H1 (cell line): ENCODE measurements around the gene POLE2. TPM values are rescaled to one million over a fixed set of nuclear protein-coding genes. Genes with fewer than 3 reads are reported as not detected.

Experiments
- CTCF ChIA-PET: fragments of 300-600 bp; sonication (Branson Sonifier 250); formaldehyde crosslinking; loops from one replicate; lab custom pipeline; 2021; ENCODE audit not compliant: partially characterized antibody; lab: Charles Lee
- POLR2A ChIA-PET: fragments of 300-600 bp; sonication (Branson Sonifier 250); formaldehyde crosslinking; loops from one replicate; lab custom pipeline; 2021; ENCODE audit warnings: inconsistent platforms; ENCODE audit not compliant: partially characterized antibody; lab: Charles Lee
- DNase-seq, 2 experiments: peaks; one replicate each; pipeline versions ENCODE4 v3.0.0 to v3.0.0-alpha.2; 2010 to 2022; ENCODE audit warnings: low spot score in 2 of 2, low read depth in 1 of 2, mixed read lengths in 1 of 2
- FAIRE-seq: peaks from 2 replicates; lab custom pipeline; 2011; peaks lifted over from hg19 to GRCh38; lab: Jason Lieb, UNC
- H2AFZ ChIP-seq: 2 replicates; pipeline ENCODE4 v1.8.1; 2012; ENCODE audit warnings: low read length, inconsistent platforms
- H2AK5ac ChIP-seq: 2 replicates; pipeline ENCODE4 v1.6.1; 2013; ENCODE audit warnings: low read depth, low read length
- H2BK120ac ChIP-seq: replicated peaks from 2 replicates; pipeline ENCODE3; 2013; ENCODE audit warnings: low read depth, low read length, inconsistent platforms
- H2BK12ac ChIP-seq: 2 replicates; pipeline ENCODE4 v1.6.1; 2013; ENCODE audit warnings: low read depth, low read length
- H2BK15ac ChIP-seq: 2 replicates; pipeline ENCODE4 v1.6.1; 2013; ENCODE audit warnings: low read length
- H2BK20ac ChIP-seq: 2 replicates; pipeline ENCODE4 v1.6.1; 2013; ENCODE audit warnings: low read length
- H2BK5ac ChIP-seq: 2 replicates; pipeline ENCODE4 v1.6.1; 2013; ENCODE audit warnings: low read depth, low read length
- H3K14ac ChIP-seq: 2 replicates; pipeline ENCODE4 v1.6.1; 2013; ENCODE audit warnings: inconsistent platforms; ENCODE audit not compliant: insufficient read length
- H3K18ac ChIP-seq: 2 replicates; pipeline ENCODE4 v1.6.1; 2013; ENCODE audit warnings: low read length; ENCODE audit errors: extremely low read depth
- H3K23ac ChIP-seq: 2 replicates; pipeline ENCODE4 v1.6.1; 2013; ENCODE audit warnings: inconsistent platforms; ENCODE audit not compliant: insufficient read length
- H3K23me2 ChIP-seq: 2 replicates; pipeline ENCODE4 v1.6.1; 2013; ENCODE audit warnings: low read depth, low read length
- H3K27ac ChIP-seq: 2 replicates; pipeline ENCODE4 v1.6.1; 2011; ENCODE audit warnings: low read depth, low read length, inconsistent platforms
- H3K27me3 ChIP-seq, 4 experiments: replicated peaks in 1 of 4; 1 replicate in 1 of 4; 2 replicates in 3 of 4; pipeline versions ENCODE4 v1.6.1 to v1.8.1; 2011 to 2013; ENCODE audit warnings: low read length in 3 of 4, mild to moderate bottlenecking in 3 of 4, inconsistent platforms in 2 of 4, mixed read lengths in 2 of 4, moderate library complexity in 1 of 4; ENCODE audit not compliant: control insufficient read depth in 3 of 4, insufficient read depth in 3 of 4; ENCODE audit errors: extremely low read depth in 1 of 4
- H3K36me3 ChIP-seq, 4 experiments: 2 replicates each; pipeline versions ENCODE4 v1.6.1 to v1.8.1; 2011 to 2013; ENCODE audit warnings: mild to moderate bottlenecking in 4 of 4, low read length in 3 of 4, moderate library complexity in 2 of 4, control low read depth in 1 of 4, inconsistent platforms in 1 of 4; ENCODE audit not compliant: insufficient read depth in 4 of 4, control insufficient read depth in 2 of 4
- H3K4ac ChIP-seq: replicated peaks from 2 replicates; pipeline ENCODE3; 2013; ENCODE audit warnings: low read length, low read depth, mixed read lengths, inconsistent platforms; ENCODE audit not compliant: insufficient read length
- H3K4me1 ChIP-seq, 4 experiments: replicated peaks in 1 of 4; 1 replicate in 1 of 4; 2 replicates in 3 of 4; pipeline versions ENCODE4 v1.6.1 to v1.8.1; 2011 to 2013; ENCODE audit warnings: low read length in 3 of 4, inconsistent platforms in 2 of 4, mixed read lengths in 1 of 4; ENCODE audit not compliant: insufficient read depth in 4 of 4, control insufficient read depth in 3 of 4
- H3K4me2 ChIP-seq, 2 experiments: 2 replicates each; pipeline versions ENCODE4 v1.6.1 to v1.8.1; 2011 to 2013; ENCODE audit warnings: low read depth in 2 of 2, low read length in 2 of 2, control low read depth in 1 of 2, inconsistent platforms in 1 of 2, mild to moderate bottlenecking in 1 of 2; ENCODE audit not compliant: insufficient read depth in 1 of 2
- H3K4me3 ChIP-seq, 4 experiments: fragments of 200-600, 300-600 bp in 1 of 4; sonication (generic), shearing (Covaris generic), sonication (Bioruptor Twin) in 1 of 4; 2 replicates each; pipeline versions ENCODE4 v1.5.1 to v1.8.1; 2011 to 2016; ENCODE audit warnings: low read length in 4 of 4, low read depth in 3 of 4, control low read depth in 2 of 4, inconsistent platforms in 2 of 4, mild to moderate bottlenecking in 2 of 4, mixed read lengths in 1 of 4, moderate library complexity in 1 of 4; ENCODE audit not compliant: insufficient read depth in 2 of 4; ENCODE audit errors: extremely low read depth in 1 of 4
- H3K56ac ChIP-seq: replicated peaks from 2 replicates; pipeline ENCODE3; 2013; ENCODE audit warnings: low read depth, mild to moderate bottlenecking, mixed read lengths, low read length, inconsistent platforms; ENCODE audit not compliant: insufficient read length
- H3K79me1 ChIP-seq: 2 replicates; pipeline ENCODE4 v1.6.1; 2013; ENCODE audit warnings: low read depth, low read length, control low read depth
- H3K79me2 ChIP-seq, 2 experiments: 2 replicates each; pipeline versions ENCODE4 v1.6.1 to v1.8.1; 2012 to 2013; ENCODE audit warnings: low read length in 2 of 2, mild to moderate bottlenecking in 2 of 2, inconsistent platforms in 1 of 2; ENCODE audit not compliant: insufficient read depth in 2 of 2, control insufficient read depth in 1 of 2
- H3K9ac ChIP-seq, 4 experiments: replicated peaks in 1 of 4; 1 replicate in 1 of 4; 2 replicates in 3 of 4; pipeline versions ENCODE4 v1.6.1 to v1.8.1; 2011 to 2013; ENCODE audit warnings: low read depth in 3 of 4, low read length in 3 of 4, control low read depth in 2 of 4, mild to moderate bottlenecking in 2 of 4, moderate library complexity in 2 of 4, inconsistent platforms in 1 of 4; ENCODE audit errors: extremely low read depth in 1 of 4
- H3K9me3 ChIP-seq, 2 experiments: 2 replicates each; pipeline versions ENCODE4 v1.6.1 to v1.8.1; 2012 to 2013; ENCODE audit warnings: mild to moderate bottlenecking in 2 of 2, moderate library complexity in 2 of 2, control low read depth in 1 of 2, inconsistent platforms in 1 of 2, low read depth in 1 of 2, low read length in 1 of 2, mixed read lengths in 1 of 2; ENCODE audit not compliant: insufficient read depth in 2 of 2
- H4K20me1 ChIP-seq, 2 experiments: replicated peaks in 1 of 2; 2 replicates each; pipeline versions ENCODE3 to v1.8.1; 2011 to 2013; ENCODE audit warnings: inconsistent platforms in 2 of 2, low read length in 2 of 2, mild to moderate bottlenecking in 1 of 2; ENCODE audit not compliant: insufficient read depth in 2 of 2, control insufficient read depth in 1 of 2
- H4K5ac ChIP-seq: 2 replicates; pipeline ENCODE4 v1.6.1; 2013; ENCODE audit warnings: low read length, low read depth, mixed read lengths, inconsistent platforms; ENCODE audit not compliant: insufficient read length
- H4K8ac ChIP-seq: 2 replicates; pipeline ENCODE4 v1.8.0; 2013; ENCODE audit warnings: mild to moderate bottlenecking, moderate library complexity, low read length, inconsistent platforms; ENCODE audit not compliant: insufficient read depth; ENCODE audit errors: extremely low read depth
- H4K91ac ChIP-seq: replicated peaks from 2 replicates; pipeline ENCODE3; 2013; ENCODE audit warnings: low read length, mixed read lengths, inconsistent platforms; ENCODE audit not compliant: insufficient read length
- BRCA1 ChIP-seq: IDR thresholded peaks from 2 replicates; pipeline ENCODE4 v1.6.1; 2012; ENCODE audit warnings: low read depth, low read length, improper control_type of control experiment
- CBX8 ChIP-seq: fragments of 300-800, 300-1000 bp; sonication (generic); IDR thresholded peaks from 2 replicates; pipeline ENCODE4 v1.7.1; 2016; ENCODE audit warnings: low read depth, low read length, borderline replicate concordance
- POLR2A ChIP-seq, 2 experiments: IDR thresholded peaks; 1 replicate in 1 of 2; 2 replicates in 1 of 2; pipeline ENCODE4 v1.6.1; 2011; ENCODE audit warnings: low read depth in 2 of 2, low read length in 2 of 2, mild to moderate bottlenecking in 2 of 2; ENCODE audit errors: control extremely low read depth in 1 of 2
- RBBP5 ChIP-seq: IDR thresholded peaks from 2 replicates; pipeline ENCODE4 v1.7.1; 2012; ENCODE audit warnings: low read depth, mild to moderate bottlenecking, inconsistent platforms, low read length, moderate library complexity, borderline replicate concordance
- RNF2 ChIP-seq: fragments of 200-900, 300-1000 bp; sonication (generic); IDR thresholded peaks from 2 replicates; pipeline ENCODE4 v1.7.1; 2016; ENCODE audit warnings: borderline replicate concordance, low read depth, mild to moderate bottlenecking, antibody characterized with exemption, low read length; ENCODE audit not compliant: poor library complexity, severe bottlenecking; ENCODE audit errors: missing control alignments
- TEAD4 ChIP-seq: IDR thresholded peaks from 2 replicates; pipeline ENCODE4 v1.6.1; 2012; ENCODE audit warnings: low read depth, low read length, inconsistent platforms, mixed read lengths
- WGBS, 2 experiments: shearing (Covaris generic) in 1 of 2; methylation state at CpG; one replicate each; pipeline versions ENCODE4 v1.1.6 to v1.1.7; 2013 to 2015; ENCODE audit warnings: low lambda C conversion rate in 2 of 2, mixed read lengths in 2 of 2, inconsistent platforms in 1 of 2, low coverage in 1 of 2, missing lambda C conversion rate in 1 of 2; ENCODE audit not compliant: insufficient replicate concordance in 2 of 2, insufficient coverage in 1 of 2, insufficient read length in 1 of 2; ENCODE audit errors: extremely low coverage in 1 of 2, missing lambda C conversion rate in 1 of 2; 5-methylcytosine and 5-hydroxymethylcytosine counted together
- polyA plus RNA-seq, 7 experiments: library from polyadenylated mRNA; depleted of rRNA in 3 of 7; stranded (reverse) in 5 of 7; unstranded in 2 of 7; fragments of >200 nt in 5 of 7; fragments of 200-250 nt in 2 of 7; gene quantifications; 1 replicate in 5 of 7; 2 replicates in 1 of 7; 4 replicates in 1 of 7; pipeline versions ENCODE4 v1.2.1 to v1.2.3, GENCODE V29; 2011 to 2013; ENCODE audit warnings: missing spikeins in 2 of 7, mixed read lengths in 2 of 7
- total RNA-seq: library from RNA; stranded (reverse); fragmentation: NEBNext Ultra II Directional; extraction: Animal tissue kit (Norgen Biotek cat#: 25700); gene quantifications from 2 replicates; pipeline ENCODE4 v1.2.1, GENCODE V29; 2021

Gene POLE2
- total and polyA plus RNA-seq, 2 of the 8 experiments (the other 6 are each of a cell fraction or from before 2014, with no cell fraction given) = 31.2 to 41.7 TPM

DNA sequence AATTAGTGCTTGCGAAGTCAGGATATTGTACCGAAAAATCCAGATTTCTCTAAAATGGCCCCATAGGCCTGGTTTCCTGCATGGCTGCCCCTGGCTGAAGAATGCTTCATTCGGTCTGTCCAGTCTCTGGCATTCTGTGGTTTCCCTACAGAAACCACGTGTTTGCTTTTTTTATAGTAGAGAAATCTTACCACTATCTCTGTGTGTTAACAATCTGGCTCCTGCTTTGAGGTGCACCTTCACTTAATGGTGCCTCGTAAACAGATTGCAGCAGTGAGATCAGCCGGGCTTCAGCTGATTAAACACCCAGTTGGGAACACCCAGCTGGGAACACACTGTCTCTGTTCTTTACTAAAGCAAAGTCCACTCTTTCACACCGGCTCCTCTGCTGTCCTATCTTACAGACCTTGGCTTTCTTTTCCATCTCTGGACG, 46.3 kb downstream of the POLE2 start:
- Histone ChIP-seq H4K91ac (no peak overlapping the region), H3K9ac (no peak overlapping the region), H3K79me1 (0 out of 2 replicates have a peak, but pooled peaks cover 3% of the 10 kb centered on the region), H3K4me2 (no peak overlapping the region), H2AFZ (no peak overlapping the region), H3K27me3 (no peaks in the 10 kb centered on the region), H2BK20ac (no peak overlapping the region), H2BK120ac (no peak overlapping the region), H3K4me1 (no peaks in the 10 kb centered on the region), H2AK5ac (no peak overlapping the region), H4K20me1 (peaks cover 2 to 15% of the 10 kb centered on the region in 2 experiments), H3K36me3 (peaks cover 0 to 26% (median 1%) of the 10 kb centered on the region in 4 experiments; a peak in 1 of 8 replicates), H3K4ac (no peak overlapping the region), H3K56ac (no peak overlapping the region), H3K23me2 (no peaks in the 10 kb centered on the region), H2BK5ac (no peak overlapping the region), H3K4me3 (no peak overlapping the region), H3K79me2 (peaks cover 0 to 40% of the 10 kb centered on the region in 2 experiments; a peak in 2 of 4 replicates), H3K14ac (no peak overlapping the region), H3K18ac (no peak overlapping the region), H3K23ac (no peak overlapping the region), H4K8ac (no peak overlapping the region), H3K9me3 (no peaks in the 10 kb centered on the region), H2BK12ac (no peak overlapping the region), H4K5ac (no peak overlapping the region), H2BK15ac (no peak overlapping the region), H3K27ac (no peak overlapping the region)
- WGBS, 2 experiments = 82% methylated on average over 8 of the region's 8 CpGs; no CpG with 5 or more reads in 1 of the 2 experiments
- POLR2A ChIA-PET = interaction anchor here (1.3 to 2.2 kb wide), 3 partner anchors 9 to 20 kb away, joined by 3 to 8 read pairs (median 7); partner anchors contain the start of gene MGAT2
- DNase-seq (no peak), FAIRE-seq (no peak)
- CTCF ChIA-PET = interaction anchor here (0.8 to 1.2 kb wide), 2 partner anchors 9 to 47 kb away, joined by 4 to 5 read pairs; partner anchors contain the start of gene POLE2
- TF ChIP-seq RNF2 = no peak
- TF ChIP-seq CBX8 = no peak
- TF ChIP-seq RBBP5 = no peak
- no peak for TF ChIP-seq BRCA1
- no peak for TF ChIP-seq TEAD4
- 0 out of 3 replicates have a peak, but pooled peaks of 1 of the 2 experiments have one; percentile 18 for TF ChIP-seq POLR2A (IDR thresholded peaks at IDR 0.05; ENCODE audit: control extremely low read depth in 1 of 2, low read depth in 2 of 2, low read length in 2 of 2)
